ENCODE results near the gene SSR1.
A peak's percentile ranks its signal among the peaks of the same experiment; 100 is the strongest.

SSR1 gene

DNA sequence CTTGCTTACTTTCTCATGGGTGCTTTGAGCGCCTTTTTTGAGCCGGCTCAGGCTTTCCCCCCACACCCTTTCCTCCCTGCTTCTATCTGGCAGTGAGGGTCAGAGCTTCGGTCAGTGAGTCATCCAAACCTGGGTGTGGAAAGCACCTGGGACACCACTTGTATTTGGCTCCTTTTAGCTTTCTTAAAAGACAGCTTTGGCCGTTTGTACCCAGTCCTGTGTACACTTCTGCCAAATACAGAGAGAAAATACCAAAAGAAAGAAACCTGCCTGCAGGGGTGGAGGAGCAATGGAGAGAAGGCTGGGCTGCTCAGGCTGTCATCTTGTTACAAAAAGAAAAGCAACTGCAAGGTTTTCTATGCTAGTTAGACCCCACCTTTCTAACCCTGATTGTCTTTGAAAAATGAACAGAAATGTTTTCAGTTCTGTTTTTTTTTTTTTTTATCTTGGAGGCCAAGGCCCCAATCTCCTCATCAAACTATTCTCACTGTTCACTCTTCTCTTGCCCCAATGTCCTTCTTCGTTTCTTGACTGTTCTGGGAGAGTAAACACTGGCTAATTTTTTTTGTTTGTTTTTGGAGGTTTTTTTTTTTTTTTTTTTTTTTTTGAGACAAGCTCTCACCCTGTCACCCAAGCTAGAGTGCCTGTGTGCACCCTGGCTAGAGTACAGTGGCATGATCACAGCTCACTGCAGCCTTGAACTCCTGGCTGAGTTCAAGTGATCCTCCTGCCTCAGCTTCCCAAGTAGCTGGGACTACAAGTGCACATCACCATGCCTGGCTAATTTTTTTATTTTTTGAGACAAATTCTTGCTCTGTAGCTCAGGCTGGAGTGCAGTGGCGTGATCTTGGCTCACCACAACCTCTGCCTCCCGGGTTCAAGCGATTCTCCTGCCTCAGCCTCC is 76.4 kb downstream of the SSR1 start:
- no peak for DNase-seq

DNA sequence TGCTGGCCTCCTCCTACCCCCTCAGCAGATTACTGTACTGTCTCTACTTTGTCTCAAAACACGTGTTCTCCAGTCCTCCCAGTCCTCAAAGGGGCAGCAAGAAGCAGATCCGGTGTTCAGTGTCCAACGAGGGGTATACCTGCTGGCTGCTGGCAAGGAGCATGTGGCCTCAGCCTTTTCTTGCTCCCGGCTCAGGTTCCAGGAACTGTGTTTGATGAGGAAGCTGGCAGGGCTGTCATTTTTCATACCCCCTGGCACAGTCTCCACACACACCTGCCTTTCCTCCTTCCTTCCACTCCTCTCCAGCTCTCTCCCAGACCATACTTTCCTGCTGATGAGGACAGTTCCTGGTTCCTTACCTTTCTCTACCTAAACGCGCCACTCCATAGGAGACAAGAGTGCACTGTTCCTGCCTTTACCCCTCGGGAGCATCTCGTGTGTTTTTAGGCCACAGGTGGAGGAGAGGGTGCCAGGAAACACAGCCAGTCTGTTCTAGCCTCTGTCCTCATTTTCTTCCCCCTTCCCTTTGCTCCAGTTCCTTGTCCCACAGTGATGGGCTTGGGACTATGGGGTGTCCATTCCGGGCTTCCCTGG is 77.2 kb downstream of the SSR1 start:
- peak; percentile 8 for DNase-seq

DNA sequence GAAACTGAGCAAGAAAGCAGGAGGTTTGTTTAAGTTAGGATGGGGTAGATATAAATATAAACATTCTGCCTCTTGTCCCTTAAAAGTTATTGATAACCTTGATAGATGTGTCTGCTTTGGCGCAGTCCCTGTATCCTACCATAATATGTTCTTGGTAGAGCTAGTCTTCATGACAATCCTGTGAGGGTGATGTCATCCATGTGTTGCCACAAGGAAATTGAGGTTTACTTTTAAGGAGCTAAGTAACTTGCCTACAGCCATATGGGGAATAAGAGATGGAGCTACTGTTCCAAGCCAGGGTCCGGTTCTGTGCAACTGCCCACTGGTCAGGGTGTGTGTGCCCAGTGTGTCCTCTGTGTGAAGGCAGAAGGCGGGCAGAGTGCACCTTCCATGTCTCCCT is 78.5 kb downstream of the SSR1 start:
- no peak for DNase-seq

DNA sequence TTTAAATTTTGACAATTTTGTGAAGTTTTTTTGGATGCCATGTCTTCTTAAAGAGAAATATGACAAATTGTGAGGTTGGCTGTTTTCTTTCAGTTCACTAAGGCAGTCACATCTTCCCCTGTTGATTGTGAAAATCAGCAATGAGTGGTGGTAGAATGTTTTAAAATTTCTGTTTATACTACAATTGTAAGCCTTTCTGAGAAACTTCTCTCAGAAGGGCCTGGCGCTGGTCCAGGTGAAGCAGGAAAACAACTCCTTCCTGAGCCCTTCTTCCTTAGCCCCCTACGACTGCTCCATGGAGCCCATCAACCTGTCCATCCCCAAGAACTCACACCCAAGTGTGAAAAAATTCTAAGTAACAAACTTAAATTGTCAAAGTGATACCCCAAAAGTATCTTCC is 80.6 kb downstream of the SSR1 start:
- DNase-seq: no peak

DNA sequence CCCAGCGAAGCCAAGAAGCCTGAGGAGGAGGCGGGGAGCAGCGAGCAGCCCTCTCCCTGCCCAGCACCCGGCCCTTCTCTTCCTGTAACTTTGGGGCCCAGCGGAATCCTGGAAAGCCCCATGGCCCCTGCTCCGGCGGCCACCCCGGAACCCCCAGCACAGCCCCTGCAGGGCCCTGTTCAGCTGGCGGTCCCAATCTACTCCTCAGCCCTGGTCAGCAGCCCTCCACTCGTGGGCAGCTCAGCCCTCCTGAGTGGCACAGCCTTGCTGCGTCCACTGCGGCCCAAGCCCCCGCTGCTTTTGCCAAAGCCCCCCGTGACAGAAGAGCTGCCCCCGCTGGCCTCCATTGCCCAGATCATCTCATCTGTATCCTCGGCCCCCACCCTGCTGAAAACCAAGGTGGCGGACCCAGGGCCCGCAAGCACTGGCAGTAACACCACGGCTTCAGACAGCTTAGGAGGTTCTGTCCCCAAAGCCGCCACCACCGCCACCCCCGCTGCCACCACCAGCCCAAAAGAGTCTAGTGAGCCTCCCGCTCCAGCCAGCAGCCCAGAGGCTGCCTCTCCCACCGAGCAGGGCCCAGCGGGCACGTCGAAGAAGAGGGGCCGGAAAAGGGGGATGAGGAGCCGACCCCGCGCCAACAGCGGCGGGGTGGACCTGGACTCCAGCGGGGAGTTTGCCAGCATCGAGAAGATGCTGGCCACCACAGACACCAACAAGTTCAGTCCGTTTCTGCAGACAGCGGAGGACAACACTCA is 81.9 kb downstream of the SSR1 start:
- DNase-seq: no peak

GRCh38 chr6:7230327-7230691 is 82.7 kb downstream of the SSR1 start:
- DNase-seq: no peak

DNA sequence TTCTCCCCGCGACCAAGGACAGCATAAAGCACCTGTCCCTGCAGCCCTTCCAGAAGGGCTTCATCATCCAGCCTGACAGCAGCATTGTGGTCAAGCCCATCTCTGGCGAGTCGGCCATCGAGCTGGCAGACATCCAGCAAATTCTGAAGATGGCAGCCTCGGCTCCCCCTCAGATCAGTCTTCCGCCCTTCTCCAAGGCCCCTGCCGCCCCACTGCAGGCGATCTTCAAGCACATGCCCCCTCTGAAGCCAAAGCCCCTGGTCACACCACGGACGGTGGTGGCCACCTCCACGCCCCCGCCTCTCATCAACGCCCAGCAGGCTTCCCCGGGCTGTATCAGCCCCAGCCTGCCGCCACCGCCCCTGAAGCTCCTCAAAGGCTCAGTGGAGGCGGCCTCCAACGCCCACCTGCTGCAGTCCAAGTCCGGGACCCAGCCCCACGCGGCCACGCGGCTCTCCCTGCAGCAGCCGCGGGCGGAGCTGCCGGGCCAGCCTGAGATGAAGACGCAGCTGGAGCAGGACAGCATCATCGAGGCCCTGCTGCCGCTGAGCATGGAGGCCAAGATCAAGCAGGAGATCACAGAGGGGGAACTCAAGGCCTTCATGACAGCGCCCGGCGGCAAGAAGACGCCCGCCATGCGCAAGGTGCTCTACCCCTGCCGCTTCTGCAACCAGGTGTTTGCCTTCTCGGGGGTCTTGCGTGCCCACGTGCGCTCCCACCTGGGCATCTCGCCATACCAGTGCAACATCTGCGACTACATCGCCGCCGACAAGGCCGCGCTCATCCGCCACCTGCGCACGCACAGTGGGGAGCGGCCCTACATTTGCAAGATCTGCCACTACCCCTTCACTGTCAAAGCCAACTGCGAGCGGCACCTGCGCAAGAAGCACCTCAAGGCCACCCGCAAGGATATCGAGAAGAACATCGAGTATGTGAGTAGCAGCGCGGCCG is 83.3 kb downstream of the SSR1 start:
- no peak for DNase-seq

- DNase-seq: no peak
These were observed 84.2 kb downstream of the SSR1 start for GRCh38 chr6:7228662-7229375.

- DNase-seq: no peak
These were observed 88.3 kb downstream of the SSR1 start for GRCh38 chr6:7224731-7225130.

DNA sequence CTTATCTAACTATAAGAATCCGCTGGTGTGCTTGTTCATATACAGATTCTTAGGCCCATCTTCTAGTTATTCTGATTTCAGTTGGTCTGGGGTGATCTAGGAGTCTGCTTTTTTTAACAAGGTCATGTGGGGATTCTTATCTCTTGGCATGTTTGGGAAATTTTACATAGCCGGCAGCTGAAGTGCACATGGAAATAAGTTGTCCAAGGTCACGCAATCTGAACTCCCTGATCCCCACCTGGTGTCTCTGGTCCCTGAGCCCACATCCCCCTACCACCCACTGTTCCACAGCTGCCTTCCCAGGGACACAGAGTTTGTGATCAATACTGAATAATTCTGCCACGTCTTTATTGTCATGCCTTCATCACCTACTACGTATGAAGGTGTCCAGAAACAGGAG is 90.8 kb downstream of the SSR1 start:
- DNase-seq: no peak

GRCh38 chr6:7219310-7219709 is 93.7 kb downstream of the SSR1 start:
- DNase-seq: no peak

- no peak for DNase-seq
These were observed 94.5 kb downstream of the SSR1 start for GRCh38 chr6:7218406-7218988.

Measured in NCI-H1417 treated with DMSO at 0.1 percent for 48 hours (cell line).